Chondrocyte (in vitro differentiated cells): ENCODE measurements around the gene MRPL33. TPM values are rescaled to one million over a fixed set of nuclear protein-coding genes. Genes with fewer than 3 reads are reported as not detected.

Source experiments
- DNase-seq: peaks from one replicate; pipeline ENCODE4 v3.0.0; 2021; ENCODE audit warnings: mixed read lengths, low spot score
- H3K27ac Mint-ChIP-seq: one replicate; pipeline ENCODE4 v1.8.0; 2021; ENCODE audit warnings: mild to moderate bottlenecking, moderate library complexity, mixed read lengths; ENCODE audit not compliant: unreplicated experiment
- H3K27me3 Mint-ChIP-seq: 2 replicates; pipeline ENCODE4 v1.8.0; 2021; ENCODE audit warnings: low read depth, mixed read lengths
- H3K36me3 Mint-ChIP-seq: 2 replicates; pipeline ENCODE4 v1.8.0; 2021; ENCODE audit warnings: low read depth, mixed read lengths
- H3K4me1 Mint-ChIP-seq: 2 replicates; pipeline ENCODE4 v1.8.0; 2021; ENCODE audit warnings: low read depth, mild to moderate bottlenecking, mixed read lengths
- H3K4me3 Mint-ChIP-seq: one replicate; pipeline ENCODE4 v1.8.0; 2021; ENCODE audit warnings: mild to moderate bottlenecking, moderate library complexity, mixed read lengths; ENCODE audit not compliant: unreplicated experiment
- H3K9me3 Mint-ChIP-seq: 2 replicates; pipeline ENCODE4 v1.8.0; 2021; ENCODE audit warnings: low read depth, mixed read lengths
- CTCF ChIP-seq: fragments of 200-600 bp; sonication (generic); IDR thresholded peaks from 2 replicates; pipeline ENCODE4 v1.5.0; 2021; ENCODE audit warnings: antibody characterized with exemption, mild to moderate bottlenecking, moderate library complexity
- total RNA-seq: library from RNA; stranded (reverse); gene quantifications from 3 replicates; pipeline ENCODE4 v1.2.1, GENCODE V29; 2021

Gene MRPL33
- total RNA-seq, 1 donor from 2014 or later = 59.9 TPM

GRCh38 chr2:27795093-27795834, 23.7 kb downstream of the MRPL33 start:
- TF ChIP-seq CTCF = no peak
- H3K4me3 Mint-ChIP-seq = no peak overlapping the region

GRCh38 chr2:27795868-27796277, 24.4 kb downstream of the MRPL33 start:
- DNase-seq = no peak
- peaks cover 68% of the 10 kb centered on the region for H3K4me1 Mint-ChIP-seq
- peak overlapping the region; percentile 91 for H3K27ac Mint-ChIP-seq
- TF ChIP-seq CTCF = no peak
- no peaks in the 10 kb centered on the region for H3K27me3 Mint-ChIP-seq
- no peaks in the 10 kb centered on the region for H3K36me3 Mint-ChIP-seq
- H3K4me3 Mint-ChIP-seq = no peak overlapping the region
- no peaks in the 10 kb centered on the region for H3K9me3 Mint-ChIP-seq

More at GRCh38 chr2:27795093-27795834, 23.7 kb downstream of the MRPL33 start:
- DNase-seq = no peak
- H3K4me1 Mint-ChIP-seq = peaks cover 62% of the 10 kb centered on the region
- no peaks in the 10 kb centered on the region for H3K27me3 Mint-ChIP-seq
- H3K36me3 Mint-ChIP-seq = no peaks in the 10 kb centered on the region
- peak overlapping the region; percentile 91 for H3K27ac Mint-ChIP-seq
- H3K9me3 Mint-ChIP-seq = peaks cover 2% of the 10 kb centered on the region

- no peak for TF ChIP-seq CTCF
- no peak overlapping the region for H3K4me3 Mint-ChIP-seq
- DNase-seq = no peak
- no peaks in the 10 kb centered on the region for H3K9me3 Mint-ChIP-seq
- no peaks in the 10 kb centered on the region for H3K27me3 Mint-ChIP-seq
- H3K36me3 Mint-ChIP-seq = no peaks in the 10 kb centered on the region
- peak overlapping the region; percentile 91 for H3K27ac Mint-ChIP-seq
- H3K4me1 Mint-ChIP-seq = peaks cover 72% of the 10 kb centered on the region
These were observed 25.6 kb downstream of the MRPL33 start for GRCh38 chr2:27796791-27797765.

- no peak for DNase-seq
- Mint-ChIP-seq H3K4me3 (no peak overlapping the region), H3K9me3 (no peaks in the 10 kb centered on the region), H3K4me1 (peaks cover 66% of the 10 kb centered on the region), H3K27ac (peak overlapping the region; percentile 39), H3K27me3 (no peaks in the 10 kb centered on the region), H3K36me3 (no peaks in the 10 kb centered on the region)
- no peak for TF ChIP-seq CTCF
These were observed 26.3 kb downstream of the MRPL33 start for GRCh38 chr2:27797841-27798240.

- Mint-ChIP-seq H3K36me3 (no peaks in the 10 kb centered on the region), H3K27ac (peak overlapping the region; percentile 98), H3K9me3 (no peaks in the 10 kb centered on the region)
These were observed 27.0 kb downstream of the MRPL33 start for GRCh38 chr2:27798486-27798885.

More at GRCh38 chr2:27798486-27798885, 27.0 kb downstream of the MRPL33 start:
- no peak overlapping the region for H3K4me3 Mint-ChIP-seq
- peaks cover 63% of the 10 kb centered on the region for H3K4me1 Mint-ChIP-seq
- TF ChIP-seq CTCF = no peak
- H3K27me3 Mint-ChIP-seq = no peaks in the 10 kb centered on the region
- no peak for DNase-seq
